GM18505 (cell line): ENCODE measurements around the gene PIP5K1B.
A peak's percentile ranks its signal among the peaks of the same experiment; 100 is the strongest.

Experiments used
- ATAC-seq: cut with Tn5 transposase; IDR thresholded peaks from one replicate; pipeline ENCODE4 v1.9.1; 2021; ENCODE audit not compliant: unreplicated experiment
- POLR2A ChIP-seq: IDR thresholded peaks from 4 replicates; pipeline ENCODE4 v1.6.1; 2011; ENCODE audit warnings: borderline replicate concordance; ENCODE audit not compliant: insufficient read depth, insufficient read length; ENCODE audit errors: extremely low read depth

Gene PIP5K1B

GRCh38 chr9:68997666-68998065, 292.6 kb downstream of the PIP5K1B start:
- no peak for ATAC-seq
- TF ChIP-seq POLR2A: no peak

- no peak for TF ChIP-seq POLR2A
- ATAC-seq: no peak
Measured at GRCh38 chr9:68998385-68998784, 293.3 kb downstream of the PIP5K1B start.

GRCh38 chr9:68998812-68999211, 293.8 kb downstream of the PIP5K1B start:
- ATAC-seq: no peak
- no peak for TF ChIP-seq POLR2A

GRCh38 chr9:68999393-69000105, 294.5 kb downstream of the PIP5K1B start:
- ATAC-seq: peak; percentile 65
- TF ChIP-seq POLR2A: no peak

- no peak for TF ChIP-seq POLR2A
Measured at GRCh38 chr9:69001921-69002320, 296.9 kb downstream of the PIP5K1B start.

GRCh38 chr9:69003051-69003450, 298.0 kb downstream of the PIP5K1B start:
- no peak for ATAC-seq
- TF ChIP-seq POLR2A: no peak

More at GRCh38 chr9:69001921-69002320, 296.9 kb downstream of the PIP5K1B start:
- no peak for ATAC-seq

- ATAC-seq: no peak
- no peak for TF ChIP-seq POLR2A
Measured at GRCh38 chr9:69004836-69005235, 299.8 kb downstream of the PIP5K1B start.

- ATAC-seq: no peak
- TF ChIP-seq POLR2A: no peak
Measured at GRCh38 chr9:69009708-69010107, 304.7 kb downstream of the PIP5K1B start.

GRCh38 chr9:69012696-69013381, 307.8 kb downstream of the PIP5K1B start:
- no peak for ATAC-seq
- TF ChIP-seq POLR2A: no peak

- ATAC-seq: no peak
- TF ChIP-seq POLR2A: no peak
Measured at GRCh38 chr9:69013382-69013727, 308.3 kb downstream of the PIP5K1B start.

GRCh38 chr9:69014013-69014412, 309.0 kb downstream of the PIP5K1B start, which contains the start of gene PRKACG:
Gene PRKACG (minus strand): TSS chr9:69014113. CDS start chr9:69014092, 21 bp downstream.
- TF ChIP-seq POLR2A: no peak

GRCh38 chr9:69016191-69017096, 311.4 kb downstream of the PIP5K1B start:
- ATAC-seq: no peak
- TF ChIP-seq POLR2A: no peak

More at GRCh38 chr9:69014013-69014412, 309.0 kb downstream of the PIP5K1B start, which contains the start of gene PRKACG:
- ATAC-seq: no peak

GRCh38 chr9:69018737-69019136, 313.7 kb downstream of the PIP5K1B start:
- no peak for ATAC-seq

More at GRCh38 chr9:69018737-69019136, 313.7 kb downstream of the PIP5K1B start:
- TF ChIP-seq POLR2A: no peak
